Measurements from ENCODE around the gene RIT2.

RIT2 gene

DNA sequence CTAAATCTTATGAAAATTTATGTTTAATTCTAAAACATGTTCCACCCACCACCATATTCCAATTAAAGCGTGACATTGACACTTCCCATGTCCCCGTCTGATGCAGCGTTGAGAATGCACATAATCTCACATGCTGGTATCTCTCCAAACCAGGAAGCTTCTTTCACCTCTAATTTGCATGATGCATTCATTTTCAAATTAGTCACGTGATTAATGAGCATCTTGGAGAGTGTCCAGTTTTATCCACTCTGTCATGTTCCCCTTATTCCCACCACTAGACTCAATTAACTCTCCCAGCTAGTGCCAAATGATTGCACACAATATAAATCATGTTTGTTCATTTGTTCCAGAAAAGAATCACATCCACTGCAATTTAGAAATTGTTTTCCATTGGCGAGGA lies 105.8 kb downstream of the RIT2 start:
- DNase-seq = no peak

DNA sequence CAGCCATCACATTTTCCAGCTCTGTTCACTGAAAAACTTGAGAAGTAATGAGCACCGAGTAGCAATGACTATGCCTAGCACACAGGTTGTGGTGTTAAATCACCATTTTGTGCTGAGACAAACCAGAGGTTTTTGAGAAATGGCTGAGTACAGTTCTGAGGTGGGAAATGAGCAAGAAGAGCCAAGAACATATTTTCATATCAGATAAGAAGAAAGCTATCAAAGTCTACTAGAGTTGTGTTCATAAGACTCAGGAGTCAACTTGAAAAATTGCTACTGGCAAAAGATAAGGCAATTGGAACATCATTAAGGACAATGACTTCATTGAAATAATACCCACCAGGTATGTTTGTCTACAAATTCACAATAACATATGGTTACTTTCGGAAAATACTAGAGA lies 108.1 kb downstream of the RIT2 start:
- no peak for DNase-seq

DNA sequence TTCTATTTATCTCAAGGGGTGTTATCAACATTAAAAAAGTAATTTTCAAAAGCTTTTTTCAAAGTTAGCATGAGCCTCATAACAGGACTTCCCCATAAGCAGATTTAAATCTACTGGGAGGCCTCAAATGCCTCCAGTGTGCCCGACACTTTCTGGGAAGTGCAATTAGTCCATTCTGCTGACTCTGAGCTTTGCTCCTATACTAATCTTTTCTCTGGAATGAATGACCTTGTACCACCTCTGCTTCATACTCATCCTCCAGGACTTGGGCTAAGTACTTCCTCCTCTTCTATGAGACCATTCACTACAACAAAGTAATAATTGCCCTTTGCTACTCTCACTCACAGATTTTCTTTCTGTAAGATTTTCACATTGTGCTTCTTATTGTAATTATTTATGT lies 111.1 kb downstream of the RIT2 start:
- no peak for DNase-seq

DNA sequence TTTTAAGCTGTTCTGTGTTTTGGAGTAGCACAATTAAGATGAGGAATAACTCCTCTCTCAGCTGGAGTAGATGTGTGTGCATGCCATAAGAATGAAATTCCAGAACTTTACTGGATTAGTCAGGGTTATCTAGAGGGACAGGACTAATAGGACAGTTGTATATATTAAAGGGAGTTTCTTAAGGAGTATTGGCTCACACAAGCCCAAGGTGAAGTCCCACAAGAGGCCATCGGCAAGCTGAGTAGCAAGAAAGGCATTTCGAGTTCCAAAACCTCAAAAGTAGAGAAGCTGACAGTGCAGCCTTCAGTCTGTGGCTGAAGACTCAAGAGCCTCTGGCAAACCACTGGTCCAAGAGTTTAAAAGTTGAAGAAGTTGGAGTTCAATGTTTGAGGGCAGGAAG lies 113.7 kb downstream of the RIT2 start:
- no peak for DNase-seq

DNA sequence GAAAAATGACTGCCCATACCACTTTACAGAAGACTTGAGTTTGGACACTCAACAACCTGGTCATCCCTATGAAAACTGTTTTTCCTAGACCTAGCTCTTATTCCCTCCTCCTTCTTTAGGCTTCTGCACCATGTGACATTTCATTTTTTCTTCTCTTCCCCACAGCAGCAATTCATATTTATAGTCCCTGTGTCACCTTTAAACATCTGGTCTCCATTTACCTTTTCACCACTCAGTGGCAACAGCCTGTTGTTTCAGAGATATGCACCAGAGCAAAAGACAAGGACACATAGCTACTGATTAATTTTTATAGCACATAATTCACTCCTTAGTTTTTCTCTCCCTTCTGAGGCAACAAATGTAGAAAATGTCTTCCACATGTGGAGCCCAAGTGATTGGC lies 118.7 kb downstream of the RIT2 start:
- DNase-seq = no peak

DNA sequence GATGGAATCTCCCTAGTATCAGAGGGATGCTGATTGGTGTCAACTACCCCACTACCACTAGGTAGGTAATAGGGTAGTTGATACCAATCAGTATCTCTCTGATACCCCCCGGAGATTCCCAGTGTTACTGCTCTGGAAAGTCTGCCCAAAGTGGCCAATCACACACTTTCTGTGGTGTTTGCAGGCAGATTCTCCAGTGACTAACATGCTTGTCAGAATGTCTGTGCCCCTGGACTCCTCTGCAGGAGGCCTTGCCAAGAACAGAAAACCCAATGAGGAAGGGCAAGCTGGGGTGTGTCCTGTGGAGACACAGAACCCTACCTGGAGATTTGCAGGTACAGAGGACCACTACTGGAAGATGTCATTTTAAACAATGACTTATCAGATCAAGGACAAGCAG lies 135.1 kb downstream of the RIT2 start:
- DNase-seq = no peak

DNA sequence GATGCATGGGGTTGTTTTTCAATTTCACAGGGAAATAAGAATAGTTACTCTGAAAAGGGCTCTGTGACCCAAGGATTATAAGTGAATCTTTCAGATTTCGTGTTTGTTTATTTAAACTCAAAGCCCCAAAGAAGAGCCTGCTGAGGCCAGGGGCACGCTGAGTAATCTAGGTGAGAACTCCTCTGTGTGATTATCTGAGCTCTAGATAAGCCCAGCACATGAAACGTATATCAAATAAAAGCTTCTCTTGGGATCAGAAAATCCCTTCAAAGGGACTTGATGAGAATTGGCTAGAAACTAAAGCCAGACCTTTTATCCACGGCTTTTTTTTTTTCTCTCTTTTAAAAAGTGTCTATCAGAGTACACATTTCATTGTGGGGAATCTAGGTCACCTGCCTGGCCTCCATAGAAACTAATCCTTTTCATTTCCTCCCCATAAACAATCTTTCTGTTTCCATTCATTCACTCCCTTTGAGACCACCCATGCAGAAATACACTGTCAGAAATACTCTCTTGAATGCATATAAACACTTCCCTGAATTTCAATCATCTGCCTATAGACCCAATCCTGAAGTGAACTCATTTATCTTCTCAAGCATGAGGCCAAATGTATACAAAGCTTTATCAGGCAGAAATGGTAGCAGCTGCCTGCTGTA lies 137.4 kb downstream of the RIT2 start:
- no peak for DNase-seq

DNA sequence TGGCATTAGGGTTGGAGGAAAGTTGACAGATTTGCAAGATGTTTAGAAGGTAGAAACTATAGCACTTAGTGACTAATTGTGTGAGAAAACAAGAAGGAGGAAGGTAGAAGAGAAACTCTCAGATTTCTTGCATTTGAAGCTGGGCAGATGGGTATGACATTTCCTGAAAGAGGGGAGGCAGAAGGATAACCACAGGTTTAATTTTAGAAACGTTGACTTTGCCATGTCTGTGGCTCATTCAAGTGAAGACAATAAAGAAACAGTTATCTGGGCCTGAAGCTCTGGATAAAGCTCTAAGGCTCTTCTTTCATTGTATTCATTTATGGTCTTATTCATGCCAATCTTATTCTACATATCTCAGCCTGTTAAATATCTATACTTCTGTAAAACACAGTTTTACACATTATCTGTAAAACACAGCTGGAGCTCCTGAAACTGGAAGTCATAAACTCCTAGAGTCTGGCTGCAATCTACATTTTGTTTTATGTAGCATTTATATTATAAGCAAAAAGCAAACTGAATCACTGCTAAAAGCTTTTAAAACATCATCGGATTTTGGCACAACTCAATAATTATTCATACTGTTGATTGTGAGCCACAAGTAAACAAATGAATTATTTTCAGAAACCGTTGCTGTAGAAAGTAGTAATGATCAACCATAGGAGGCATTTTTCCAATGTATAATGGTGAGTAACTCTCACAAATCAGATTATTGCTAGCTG lies 138.5 kb downstream of the RIT2 start:
- no peak for DNase-seq

DNA sequence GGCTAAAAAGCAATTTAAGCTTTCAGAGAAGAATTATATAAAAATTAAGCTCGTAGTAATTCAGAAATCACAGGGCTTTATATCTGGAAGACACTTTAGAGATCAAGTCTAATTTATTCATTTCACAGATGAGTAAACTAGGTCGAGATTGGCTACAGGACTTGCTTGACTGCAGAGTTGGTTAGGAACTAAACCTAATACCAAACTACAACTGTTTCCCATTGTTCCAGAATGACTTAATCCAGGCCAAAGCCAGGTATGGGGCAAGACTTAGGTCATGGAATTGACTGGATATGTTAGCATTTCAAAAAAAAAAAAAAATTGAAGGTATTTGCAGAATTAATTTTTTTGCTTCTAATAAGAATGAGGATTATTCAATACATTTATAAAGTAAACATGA lies 146.1 kb downstream of the RIT2 start:
- no peak for DNase-seq

DNA sequence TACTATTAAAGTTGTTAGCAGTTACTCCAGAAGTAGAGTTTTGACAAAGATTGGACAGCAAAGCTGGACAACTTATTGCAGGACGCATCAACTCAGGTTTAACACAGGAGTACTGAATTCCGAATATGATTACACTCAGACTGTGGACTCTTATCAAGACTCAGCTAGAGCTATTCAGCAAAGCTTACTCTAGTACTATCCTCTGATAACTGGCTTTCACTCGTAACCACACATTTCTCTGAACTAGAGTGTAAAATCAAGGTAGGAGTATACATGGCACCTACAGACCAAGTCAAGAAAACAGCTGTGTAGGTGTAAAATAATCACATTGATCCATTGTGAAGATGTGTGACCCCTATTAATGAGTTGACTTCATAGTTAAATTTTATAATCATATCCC lies 154.2 kb downstream of the RIT2 start:
- DNase-seq = no peak

DNA sequence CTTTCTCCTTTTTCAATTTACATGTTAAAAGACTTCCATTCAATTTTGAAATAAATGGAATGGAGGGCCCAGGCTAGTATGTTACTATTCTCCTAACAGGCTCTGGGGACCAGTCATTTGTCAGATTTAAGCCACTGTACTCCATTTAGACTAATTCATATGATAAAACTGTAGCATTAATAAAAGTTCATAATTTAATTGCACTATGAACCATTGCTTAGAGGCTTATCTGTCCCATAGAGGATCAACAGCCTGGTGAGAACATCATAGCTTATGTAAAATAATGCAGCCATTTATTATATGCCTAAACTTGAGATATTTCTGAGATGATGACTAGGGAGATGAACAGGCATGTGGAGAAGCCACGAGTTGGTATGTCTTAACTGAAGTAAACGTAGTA lies 156.0 kb downstream of the RIT2 start:
- DNase-seq = no peak

DNA sequence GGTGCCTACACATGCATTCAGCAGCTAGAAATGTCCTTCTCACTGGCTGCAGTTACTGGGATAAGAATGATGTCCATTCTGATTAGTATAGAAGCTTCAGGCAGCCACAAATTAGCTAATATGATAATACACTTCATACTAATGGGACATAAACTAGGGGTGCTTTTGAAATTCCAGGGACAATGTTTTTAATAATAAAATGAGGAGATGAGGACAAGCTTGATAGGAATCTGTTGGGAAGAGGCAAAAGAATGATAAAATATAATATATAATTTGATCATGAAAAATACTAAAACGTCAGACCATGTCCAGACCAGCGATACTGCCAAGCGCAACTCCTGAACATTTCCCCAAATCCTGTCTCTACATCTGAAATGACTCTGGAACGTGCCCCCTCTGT lies 157.1 kb downstream of the RIT2 start:
- no peak for DNase-seq

DNA sequence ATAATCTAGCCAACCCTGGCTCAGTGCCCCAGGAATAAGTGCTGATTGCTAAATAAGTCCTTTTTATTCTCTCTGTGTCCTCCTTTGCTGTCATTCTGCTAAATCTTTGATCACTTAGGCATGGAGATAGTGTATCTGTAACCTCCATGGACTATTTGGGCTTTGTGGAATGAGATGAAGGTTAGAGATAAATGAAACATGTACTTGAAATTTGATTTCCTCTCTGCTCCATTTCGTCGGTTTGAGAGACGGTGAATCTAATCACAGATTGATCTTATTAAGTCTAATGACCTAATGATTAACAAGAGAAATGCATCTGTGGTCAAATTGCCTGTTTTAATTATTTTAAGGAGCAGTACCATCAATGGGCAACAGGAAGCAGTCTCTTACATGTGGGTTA lies 159.2 kb downstream of the RIT2 start:
- no peak for DNase-seq

DNA sequence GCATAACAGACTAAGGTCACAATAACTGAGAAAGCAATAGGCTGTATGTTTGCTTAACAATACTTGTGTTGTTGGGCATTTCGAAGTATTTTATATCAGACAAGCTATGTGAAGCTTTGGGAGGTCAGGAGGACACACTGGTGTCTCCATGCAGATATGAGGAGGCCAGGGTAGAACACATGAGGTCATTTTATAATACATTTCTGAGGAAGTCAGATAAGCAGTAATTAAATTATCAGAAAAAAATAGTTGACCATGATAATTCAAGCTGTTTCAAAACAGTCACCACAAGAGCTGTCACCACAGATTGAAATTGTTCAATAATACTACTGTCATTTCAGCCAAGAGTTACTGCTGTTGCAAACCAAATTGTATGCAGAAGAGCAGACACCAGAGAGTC lies 160.6 kb downstream of the RIT2 start:
- no peak for DNase-seq

DNA sequence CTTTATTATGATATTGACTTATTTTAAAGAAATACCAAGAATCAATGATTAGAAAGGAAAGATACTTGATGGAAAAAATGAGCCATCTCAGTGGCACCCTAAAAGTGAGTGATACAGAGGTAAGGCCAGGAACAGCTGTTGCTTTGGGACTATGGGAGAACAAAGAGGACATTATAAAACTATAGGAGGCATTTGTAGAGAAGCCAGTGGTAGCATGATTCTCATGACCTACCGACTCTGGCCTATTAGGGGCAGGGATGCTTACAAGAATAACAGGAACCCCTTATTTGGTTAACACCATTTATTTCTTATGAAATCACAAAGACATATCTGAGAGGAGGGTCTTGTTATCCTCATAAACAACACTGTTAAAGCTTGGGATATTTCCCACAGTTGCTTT lies 162.2 kb downstream of the RIT2 start:
- DNase-seq = no peak

DNA sequence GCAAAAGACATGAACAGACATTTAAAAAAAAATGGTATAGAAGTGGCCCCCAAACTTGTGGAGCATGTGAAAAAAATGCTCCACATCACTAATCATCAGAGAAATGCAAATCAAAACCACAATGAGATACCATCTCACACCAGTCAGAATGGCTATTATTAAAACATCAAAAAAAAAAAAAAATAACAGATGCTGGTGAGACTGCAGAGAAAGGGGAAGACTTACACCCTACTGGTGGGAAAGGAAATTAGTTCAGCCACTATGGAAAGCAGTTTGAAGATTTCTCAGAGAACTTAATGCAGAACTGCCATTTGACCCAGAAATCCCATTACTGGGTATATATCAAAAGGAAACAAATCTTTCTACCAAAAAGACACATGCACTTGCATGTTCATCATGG lies 164.8 kb downstream of the RIT2 start:
- no peak for DNase-seq

DNA sequence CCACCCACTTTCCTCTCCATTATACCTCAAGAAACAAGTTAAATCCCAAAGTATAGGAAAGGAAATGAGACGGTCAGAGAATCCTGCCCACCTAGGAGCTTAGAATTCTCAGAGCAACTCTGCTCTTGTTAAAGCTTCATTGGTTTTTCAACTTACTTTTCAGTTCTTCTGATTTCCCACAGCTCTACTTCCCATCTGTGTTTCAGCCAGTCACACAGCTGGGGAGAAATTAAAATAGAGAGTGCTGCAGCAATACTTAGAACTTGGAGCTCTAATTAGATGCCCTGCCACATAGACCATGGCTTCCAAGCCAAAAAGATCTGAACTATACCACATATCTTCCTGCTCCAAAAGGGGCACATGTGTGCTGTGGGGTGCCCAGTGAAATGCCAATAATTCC lies 166.7 kb downstream of the RIT2 start:
- no peak for DNase-seq

DNA sequence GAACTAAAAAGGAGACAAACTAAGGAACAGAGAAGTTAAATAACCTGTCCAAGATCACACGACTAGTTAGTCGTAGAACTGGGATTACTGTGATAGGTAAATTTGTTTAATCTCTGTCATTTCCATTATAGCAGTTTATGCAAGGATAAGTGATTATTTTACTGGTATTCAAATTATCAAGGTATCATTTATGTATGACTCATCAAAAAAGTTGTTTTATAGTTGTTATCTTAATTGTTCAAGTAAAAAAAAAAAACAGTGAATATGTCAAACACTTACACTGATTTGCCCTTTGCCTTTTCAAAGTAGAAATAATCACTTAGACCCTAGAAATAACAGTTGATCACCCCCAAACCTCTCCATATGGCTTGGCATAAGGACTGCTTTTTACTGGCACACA lies 173.6 kb downstream of the RIT2 start:
- no peak for DNase-seq

DNA sequence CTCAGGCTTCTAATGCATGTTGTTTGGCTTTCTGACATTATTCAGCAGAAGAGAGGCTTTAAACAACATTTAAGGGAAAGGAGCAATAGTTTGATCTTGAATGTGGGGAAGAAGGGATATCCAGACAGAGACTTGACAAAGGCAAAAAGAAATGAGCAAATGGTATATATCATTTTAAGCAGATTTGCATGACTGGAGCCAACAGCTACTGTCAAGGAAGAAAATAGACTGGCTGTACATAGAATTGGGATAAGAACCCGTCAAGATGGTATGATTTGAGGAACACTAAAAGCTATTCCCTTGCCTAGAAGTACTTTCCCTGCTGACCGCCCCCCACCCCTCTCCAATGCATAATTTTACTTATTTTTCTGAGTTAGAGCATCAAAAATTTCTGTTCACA lies 174.5 kb downstream of the RIT2 start:
- DNase-seq = no peak

DNA sequence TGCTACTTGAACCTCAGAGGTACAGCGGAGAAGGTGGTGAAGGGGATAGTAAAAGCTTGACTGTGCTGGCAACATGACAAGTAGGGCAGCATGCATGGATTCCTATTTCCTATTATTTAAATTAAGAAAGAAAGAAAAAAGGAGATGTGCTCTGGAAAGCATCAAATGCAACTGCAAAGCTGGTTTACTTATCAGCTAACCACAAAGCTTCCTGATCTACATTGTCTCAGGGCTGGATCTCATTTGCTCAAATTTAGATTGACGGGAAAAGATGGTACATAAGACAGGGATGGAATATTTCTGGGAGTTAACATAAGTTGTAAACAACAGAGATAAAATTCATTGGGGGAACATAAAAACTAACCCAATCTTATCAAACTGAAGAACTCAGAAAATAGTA lies 178.0 kb downstream of the RIT2 start:
- DNase-seq = no peak

DNA sequence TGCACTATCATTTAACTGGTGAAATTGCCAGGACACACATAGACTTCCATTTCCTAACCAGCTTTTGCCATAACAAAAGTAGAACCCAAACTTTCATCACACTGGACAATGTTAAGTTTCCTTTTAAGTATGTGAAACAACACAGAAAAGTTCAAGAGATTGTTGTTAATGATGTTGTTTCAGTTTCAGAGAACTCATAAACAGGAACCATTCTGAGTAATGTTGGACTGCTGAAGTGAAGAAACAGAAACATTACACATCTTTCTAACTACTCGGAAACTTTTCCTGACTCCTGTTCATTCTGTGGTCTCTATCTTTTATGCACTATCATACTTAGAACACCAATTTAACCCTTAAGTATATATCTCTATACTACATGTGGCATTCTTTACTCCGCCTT lies 179.2 kb downstream of the RIT2 start:
- no peak for DNase-seq

DNA sequence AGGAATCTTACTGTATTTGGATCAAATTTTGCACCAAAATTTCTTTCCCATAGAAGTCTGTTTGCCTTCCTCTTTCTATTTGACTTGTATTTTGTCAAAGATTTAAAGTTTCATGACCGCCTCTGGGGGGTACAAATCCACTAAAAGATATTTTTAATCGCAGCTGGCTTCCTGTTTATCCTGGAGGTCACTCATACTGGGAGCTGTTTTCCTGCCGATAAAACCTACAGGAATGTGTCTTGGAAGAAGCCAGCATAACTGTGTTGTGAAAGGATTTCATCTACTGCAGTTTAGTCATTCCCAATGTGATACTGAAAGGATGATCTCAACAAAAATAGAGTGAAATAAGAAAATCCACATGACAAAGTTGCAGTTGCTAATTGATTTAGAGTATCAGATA lies 184.0 kb downstream of the RIT2 start:
- no peak for DNase-seq

DNA sequence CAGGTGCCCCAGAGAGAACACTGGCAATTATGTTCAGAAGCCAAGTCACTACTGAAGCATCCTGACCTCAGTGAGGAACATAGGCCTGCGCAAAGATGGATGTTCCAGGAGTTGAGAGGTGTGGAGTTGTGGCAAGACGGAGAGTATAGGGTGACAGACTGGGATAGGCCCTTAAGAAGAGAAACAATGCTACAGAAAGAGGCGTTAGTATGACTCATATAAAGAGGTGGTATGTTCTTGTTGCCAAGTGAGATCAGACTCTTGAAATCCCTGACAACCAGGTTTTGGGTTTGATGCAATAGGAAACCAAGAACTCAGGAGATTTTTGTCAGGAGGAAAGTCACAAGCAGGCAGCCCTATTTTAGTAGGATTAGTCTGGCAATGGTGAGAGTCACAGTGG lies 185.6 kb downstream of the RIT2 start:
- no peak for DNase-seq

DNA sequence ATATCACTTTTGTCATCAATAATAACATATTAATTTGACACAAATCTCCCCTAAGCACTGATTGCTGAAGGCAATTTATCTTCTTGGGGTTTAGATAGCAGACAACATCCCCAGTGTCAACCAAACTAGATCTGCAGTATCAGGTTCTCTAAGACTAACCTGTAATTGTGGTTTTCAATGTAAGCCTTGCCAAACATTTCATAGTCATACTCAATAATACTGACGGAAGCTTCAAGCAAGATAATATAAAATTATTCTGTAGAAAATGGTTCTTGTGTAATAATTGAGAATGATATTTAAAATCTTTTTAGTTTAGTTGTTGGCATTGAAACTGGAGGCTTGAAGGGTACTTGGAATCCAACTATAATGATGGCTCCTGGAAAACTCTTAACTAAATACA lies 186.3 kb downstream of the RIT2 start:
- no peak for DNase-seq

DNA sequence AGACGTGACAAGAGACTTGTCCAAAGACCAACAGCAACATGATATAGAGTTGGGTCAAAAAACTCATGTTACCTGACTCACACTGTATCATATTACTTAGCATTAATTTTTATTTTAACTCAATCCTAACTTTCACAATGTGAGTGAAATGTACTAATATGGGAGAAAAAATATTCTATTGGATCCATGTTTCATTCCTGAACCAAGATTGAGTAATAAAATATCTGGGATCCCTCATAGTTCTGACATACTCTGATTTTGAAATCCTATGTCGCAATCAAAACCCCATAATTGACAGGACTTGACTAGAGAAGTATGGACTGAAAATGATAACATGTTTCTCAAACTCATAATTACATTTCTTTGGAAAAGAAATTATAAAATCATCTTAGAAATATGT lies 190.4 kb downstream of the RIT2 start:
- no peak for DNase-seq

Data from activated CD4-positive, alpha-beta T cell treated with anti-CD3 and anti-CD28 coated beads, Interleukin-2, Interleukin-6, amounts not matched to agents 100 ng/mL and 50 ng/mL, durations not matched to agents 16 hours and 8 hours (primary cell).